GOT3 (cell line): ENCODE data around the gene KLF7.

Experiments used
- DNase-seq: peaks from one replicate; lab custom pipeline; 2025; ENCODE audit warnings: mixed read lengths; lab: John Stamatoyannopoulos, UW

Gene KLF7

GRCh38 chr2:207166349-207167098 is 776 bp upstream of the KLF7 start:
- peak; percentile 72 for DNase-seq

GRCh38 chr2:207166039-207166348 is 246 bp upstream of the KLF7 start:
- DNase-seq, result peak; percentile 97

GRCh38 chr2:207164006-207164831 is 1.5 kb downstream of the KLF7 start:
- no peak for DNase-seq

- DNase-seq, result no peak
Observed at GRCh38 chr2:207163756-207164005, 2.1 kb downstream of the KLF7 start.

- DNase-seq, result no peak
Observed at GRCh38 chr2:207163053-207163755, 2.5 kb downstream of the KLF7 start.

GRCh38 chr2:207162316-207162715 is 3.4 kb downstream of the KLF7 start:
- DNase-seq, result no peak

- no peak for DNase-seq
Observed at GRCh38 chr2:207161247-207162123, 4.3 kb downstream of the KLF7 start.

- no peak for DNase-seq
Observed at GRCh38 chr2:207160115-207160514, 5.6 kb downstream of the KLF7 start.

- DNase-seq, result no peak
Observed at GRCh38 chr2:207159002-207159401, 6.7 kb downstream of the KLF7 start.

GRCh38 chr2:207157731-207158130 is 8.0 kb downstream of the KLF7 start:
- no peak for DNase-seq

- DNase-seq, result no peak
Observed at GRCh38 chr2:207157162-207157481, 8.6 kb downstream of the KLF7 start.

GRCh38 chr2:207156451-207157161 is 9.1 kb downstream of the KLF7 start:
- DNase-seq, result no peak

GRCh38 chr2:207155516-207156444 is 10.0 kb downstream of the KLF7 start:
- no peak for DNase-seq

GRCh38 chr2:207154556-207155510 is 10.9 kb downstream of the KLF7 start:
- DNase-seq, result no peak

- no peak for DNase-seq
Observed at GRCh38 chr2:207153266-207153975, 12.3 kb downstream of the KLF7 start.

- no peak for DNase-seq
Observed at GRCh38 chr2:207151048-207151447, 14.7 kb downstream of the KLF7 start.

GRCh38 chr2:207150284-207150683 is 15.5 kb downstream of the KLF7 start:
- DNase-seq, result no peak
